ENCODE data around the gene SLX4. TPM values are rescaled to one million over a fixed set of nuclear protein-coding genes. Genes with fewer than 3 reads are reported as not detected.

The SLX4 gene
- total and polyA plus RNA-seq, 9 donors: 3.2 to 5.8 (median 4.4) TPM

- peaks cover 9% of the 10 kb centered on the region for H3K9me3 ChIP-seq (replicated peaks; ENCODE audit: control insufficient read depth, low read depth, low read length)
- no peak for DNase-seq
- H3K27ac ChIP-seq (ENCODE audit: low read length): no peak overlapping the region
- H3K36me3 ChIP-seq (ENCODE audit: control insufficient read depth, insufficient read depth, low read length): no peaks in the 10 kb centered on the region
- H3K4me3 ChIP-seq (ENCODE audit: low read length): no peak overlapping the region
- no peaks in the 10 kb centered on the region for H3K4me1 ChIP-seq (ENCODE audit: control insufficient read depth, insufficient read depth, low read length)
- 72% methylated on average over 6 of the region's 9 CpGs for WGBS (ENCODE audit: insufficient coverage)
- H3K27me3 ChIP-seq (ENCODE audit: control insufficient read depth, insufficient read depth, low read length): peaks cover 2% of the 10 kb centered on the region
Measured at GRCh38 chr16:3573146-3573815, 38.1 kb downstream of the SLX4 start.

- 53% methylated on average over 4 of the region's 4 CpGs for WGBS (ENCODE audit: insufficient coverage)
- Histone ChIP-seq H3K4me3 (ENCODE audit: low read length) (no peak overlapping the region), H3K36me3 (ENCODE audit: control insufficient read depth, insufficient read depth, low read length) (no peaks in the 10 kb centered on the region), H3K27me3 (ENCODE audit: control insufficient read depth, insufficient read depth, low read length) (no peaks in the 10 kb centered on the region), H3K27ac (ENCODE audit: low read length) (no peak overlapping the region), H3K9me3 (replicated peaks; ENCODE audit: control insufficient read depth, low read depth, low read length) (peaks cover 9% of the 10 kb centered on the region), H3K4me1 (ENCODE audit: control insufficient read depth, insufficient read depth, low read length) (no peaks in the 10 kb centered on the region)
- no peak for DNase-seq
Measured at GRCh38 chr16:3570420-3571062, 40.9 kb downstream of the SLX4 start.

GRCh38 chr16:3569851-3570250 lies 41.6 kb downstream of the SLX4 start:
- H3K4me1 ChIP-seq (ENCODE audit: control insufficient read depth, insufficient read depth, low read length): no peaks in the 10 kb centered on the region
- peaks cover 9% of the 10 kb centered on the region for H3K9me3 ChIP-seq (replicated peaks; ENCODE audit: control insufficient read depth, low read depth, low read length)
- WGBS (ENCODE audit: insufficient coverage): no CpG with 5 or more reads among the region's 2 CpGs
- no peaks in the 10 kb centered on the region for H3K36me3 ChIP-seq (ENCODE audit: control insufficient read depth, insufficient read depth, low read length)
- H3K4me3 ChIP-seq (ENCODE audit: low read length): no peak overlapping the region
- DNase-seq: no peak
- no peaks in the 10 kb centered on the region for H3K27me3 ChIP-seq (ENCODE audit: control insufficient read depth, insufficient read depth, low read length)
- H3K27ac ChIP-seq (ENCODE audit: low read length): no peak overlapping the region

- no peaks in the 10 kb centered on the region for H3K27me3 ChIP-seq (ENCODE audit: control insufficient read depth, insufficient read depth, low read length)
- H3K27ac ChIP-seq (ENCODE audit: low read length): no peak overlapping the region
- H3K36me3 ChIP-seq (ENCODE audit: control insufficient read depth, insufficient read depth, low read length): no peaks in the 10 kb centered on the region
- no peaks in the 10 kb centered on the region for H3K4me1 ChIP-seq (ENCODE audit: control insufficient read depth, insufficient read depth, low read length)
- no peak overlapping the region for H3K4me3 ChIP-seq (ENCODE audit: low read length)
- WGBS (ENCODE audit: insufficient coverage): 26% methylated on average over 6 of the region's 8 CpGs
- peaks cover 9% of the 10 kb centered on the region for H3K9me3 ChIP-seq (replicated peaks; ENCODE audit: control insufficient read depth, low read depth, low read length)
- DNase-seq: no peak
Measured at GRCh38 chr16:3566990-3567389, 44.4 kb downstream of the SLX4 start.

GRCh38 chr16:3564889-3565141 lies 46.6 kb downstream of the SLX4 start:
- DNase-seq: no peak
- Histone ChIP-seq H3K4me1 (ENCODE audit: control insufficient read depth, insufficient read depth, low read length) (no peaks in the 10 kb centered on the region), H3K9me3 (replicated peaks; ENCODE audit: control insufficient read depth, low read depth, low read length) (no peaks in the 10 kb centered on the region), H3K36me3 (ENCODE audit: control insufficient read depth, insufficient read depth, low read length) (no peaks in the 10 kb centered on the region), H3K27ac (ENCODE audit: low read length) (no peak overlapping the region), H3K4me3 (ENCODE audit: low read length) (no peak overlapping the region), H3K27me3 (ENCODE audit: control insufficient read depth, insufficient read depth, low read length) (no peaks in the 10 kb centered on the region)
- 92% methylated on average over 8 of the region's 9 CpGs for whole genome bisulfite sequencing (ENCODE audit: insufficient coverage)

GRCh38 chr16:3564130-3564888 lies 47.1 kb downstream of the SLX4 start:
- DNase-seq: no peak
- 95% methylated on average over 26 of the region's 43 CpGs for WGBS (ENCODE audit: insufficient coverage)
- Histone ChIP-seq H3K36me3 (ENCODE audit: control insufficient read depth, insufficient read depth, low read length) (no peaks in the 10 kb centered on the region), H3K27me3 (ENCODE audit: control insufficient read depth, insufficient read depth, low read length) (no peaks in the 10 kb centered on the region), H3K27ac (ENCODE audit: low read length) (no peak overlapping the region), H3K4me1 (ENCODE audit: control insufficient read depth, insufficient read depth, low read length) (no peaks in the 10 kb centered on the region), H3K4me3 (ENCODE audit: low read length) (no peak overlapping the region), H3K9me3 (replicated peaks; ENCODE audit: control insufficient read depth, low read depth, low read length) (no peaks in the 10 kb centered on the region)

- H3K4me1 ChIP-seq (ENCODE audit: control insufficient read depth, insufficient read depth, low read length): no peaks in the 10 kb centered on the region
- no peaks in the 10 kb centered on the region for H3K27me3 ChIP-seq (ENCODE audit: control insufficient read depth, insufficient read depth, low read length)
- H3K4me3 ChIP-seq (ENCODE audit: low read length): no peak overlapping the region
- 90% methylated on average over 28 of the region's 29 CpGs for WGBS (ENCODE audit: insufficient coverage)
- H3K36me3 ChIP-seq (ENCODE audit: control insufficient read depth, insufficient read depth, low read length): no peaks in the 10 kb centered on the region
- no peak for DNase-seq
- no peaks in the 10 kb centered on the region for H3K9me3 ChIP-seq (replicated peaks; ENCODE audit: control insufficient read depth, low read depth, low read length)
- no peak overlapping the region for H3K27ac ChIP-seq (ENCODE audit: low read length)
Measured at GRCh38 chr16:3562914-3563480, 48.4 kb downstream of the SLX4 start.

- Histone ChIP-seq H3K4me1 (ENCODE audit: control insufficient read depth, insufficient read depth, low read length) (no peaks in the 10 kb centered on the region), H3K4me3 (ENCODE audit: low read length) (no peak overlapping the region), H3K27ac (ENCODE audit: low read length) (no peak overlapping the region), H3K9me3 (replicated peaks; ENCODE audit: control insufficient read depth, low read depth, low read length) (no peaks in the 10 kb centered on the region), H3K36me3 (ENCODE audit: control insufficient read depth, insufficient read depth, low read length) (no peaks in the 10 kb centered on the region), H3K27me3 (ENCODE audit: control insufficient read depth, insufficient read depth, low read length) (no peaks in the 10 kb centered on the region)
- 83% methylated on average over 11 of the region's 15 CpGs for WGBS (ENCODE audit: insufficient coverage)
- no peak for DNase-seq
Measured at GRCh38 chr16:3561626-3562025, 49.8 kb downstream of the SLX4 start.

- no peak for DNase-seq
- WGBS (ENCODE audit: insufficient coverage): 70% methylated on average over 3 of the region's 7 CpGs
Measured at GRCh38 chr16:3554351-3554928, 57.0 kb downstream of the SLX4 start.

More at GRCh38 chr16:3554351-3554928, 57.0 kb downstream of the SLX4 start:
- Histone ChIP-seq H3K27ac (ENCODE audit: low read length) (no peak overlapping the region), H3K36me3 (ENCODE audit: control insufficient read depth, insufficient read depth, low read length) (no peaks in the 10 kb centered on the region), H3K27me3 (ENCODE audit: control insufficient read depth, insufficient read depth, low read length) (no peaks in the 10 kb centered on the region), H3K4me1 (ENCODE audit: control insufficient read depth, insufficient read depth, low read length) (no peaks in the 10 kb centered on the region), H3K4me3 (ENCODE audit: low read length) (no peak overlapping the region), H3K9me3 (replicated peaks; ENCODE audit: control insufficient read depth, low read depth, low read length) (no peaks in the 10 kb centered on the region)

Data from muscle of leg (tissue), 11 donors.